Measurements from ENCODE around the gene NCR3LG1. TPM values are rescaled to one million over a fixed set of nuclear protein-coding genes. Genes with fewer than 3 reads are reported as not detected.

NCR3LG1 gene
- total RNA-seq, 4 donors from 2014 or later, result 0.29 to 4.6 (median 0.91) TPM

DNA sequence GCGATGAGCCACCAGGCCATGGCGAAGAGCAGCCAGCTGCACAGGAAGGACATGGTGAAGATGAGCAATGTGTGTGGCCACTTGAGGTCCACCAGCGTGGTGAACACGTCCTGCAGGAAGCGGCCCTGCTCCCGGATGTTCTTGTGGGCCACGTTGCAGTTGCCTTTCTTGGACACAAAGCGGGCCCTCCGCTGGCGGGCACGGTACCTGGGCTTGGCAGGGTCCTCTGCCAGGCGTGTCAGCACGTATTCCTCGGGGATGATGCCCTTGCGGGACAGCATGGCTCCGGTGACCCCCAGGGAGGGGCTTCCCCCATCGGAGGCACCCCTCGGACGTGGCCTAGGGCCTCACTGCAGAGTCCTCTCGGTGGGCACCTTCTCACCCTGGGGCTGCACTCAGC lies 36.2 kb downstream of the NCR3LG1 start:
- H3K4me3 ChIP-seq, result no peak overlapping the region
- intact Hi-C loops (cut with DNase I; ENCODE audit: low total_unique reads), result no loop called here
- no peak overlapping the region for H3K27ac ChIP-seq
- no peaks in the 10 kb centered on the region for H3K27me3 ChIP-seq
- TF ChIP-seq, protein P1, sequence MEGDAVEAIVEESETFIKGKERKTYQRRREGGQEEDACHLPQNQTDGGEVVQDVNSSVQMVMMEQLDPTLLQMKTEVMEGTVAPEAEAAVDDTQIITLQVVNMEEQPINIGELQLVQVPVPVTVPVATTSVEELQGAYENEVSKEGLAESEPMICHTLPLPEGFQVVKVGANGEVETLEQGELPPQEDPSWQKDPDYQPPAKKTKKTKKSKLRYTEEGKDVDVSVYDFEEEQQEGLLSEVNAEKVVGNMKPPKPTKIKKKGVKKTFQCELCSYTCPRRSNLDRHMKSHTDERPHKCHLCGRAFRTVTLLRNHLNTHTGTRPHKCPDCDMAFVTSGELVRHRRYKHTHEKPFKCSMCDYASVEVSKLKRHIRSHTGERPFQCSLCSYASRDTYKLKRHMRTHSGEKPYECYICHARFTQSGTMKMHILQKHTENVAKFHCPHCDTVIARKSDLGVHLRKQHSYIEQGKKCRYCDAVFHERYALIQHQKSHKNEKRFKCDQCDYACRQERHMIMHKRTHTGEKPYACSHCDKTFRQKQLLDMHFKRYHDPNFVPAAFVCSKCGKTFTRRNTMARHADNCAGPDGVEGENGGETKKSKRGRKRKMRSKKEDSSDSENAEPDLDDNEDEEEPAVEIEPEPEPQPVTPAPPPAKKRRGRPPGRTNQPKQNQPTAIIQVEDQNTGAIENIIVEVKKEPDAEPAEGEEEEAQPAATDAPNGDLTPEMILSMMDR (IDR thresholded peaks at IDR 0.05), result no peak
- TF ChIP-seq POLR2A (IDR thresholded peaks at IDR 0.05), result no peak
- peaks cover 0 to 5% of the 10 kb centered on the region in 2 donors for H3K4me1 ChIP-seq
- no peaks in the 10 kb centered on the region for H3K36me3 ChIP-seq
- no peak for DNase-seq
- no peaks in the 10 kb centered on the region for H3K9me3 ChIP-seq

DNA sequence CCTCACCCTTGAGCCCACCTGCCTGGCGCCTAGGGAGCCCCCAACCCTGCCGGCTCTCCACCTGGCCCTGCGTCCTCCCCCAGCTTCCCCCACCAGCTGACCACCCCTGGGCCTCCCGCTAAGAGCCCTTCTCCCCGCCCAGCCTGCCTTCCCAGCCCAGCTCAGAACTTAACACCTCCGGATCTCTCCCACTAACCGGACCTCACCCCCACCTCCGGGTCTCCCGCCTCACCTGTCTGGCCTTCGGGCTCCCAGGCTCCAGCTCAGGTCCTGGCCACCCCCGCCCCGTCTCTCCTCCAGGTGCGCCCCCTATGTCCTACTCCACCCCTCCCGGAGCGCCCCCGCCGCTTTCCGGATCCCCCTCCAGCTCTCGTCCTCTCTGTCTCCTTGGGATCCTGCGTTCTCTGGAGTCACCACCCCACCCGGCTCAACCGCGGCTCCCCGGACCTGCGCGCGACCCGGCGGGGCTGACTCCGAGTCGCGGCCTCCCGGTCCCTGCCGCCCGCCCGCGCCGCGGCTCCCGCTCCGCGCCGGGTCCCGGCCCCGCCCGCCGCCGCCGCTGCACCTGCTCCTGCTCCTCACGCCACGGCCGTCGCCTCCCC lies 37.1 kb downstream of the NCR3LG1 start, which contains the start of gene KCNJ11:
Gene KCNJ11, minus strand, starts transcription at position 51 of the 602 bp plus-strand sequence. CDS start 568 bp downstream, outside the sequence.
- no peak for TF ChIP-seq POLR2A (IDR thresholded peaks at IDR 0.05)
- TF ChIP-seq, protein P1 (IDR thresholded peaks at IDR 0.05), result no peak
- peaks cover 0 to 5% of the 10 kb centered on the region in 2 donors for H3K4me1 ChIP-seq
- H3K27ac ChIP-seq, result peak within 1 kb of the TSS in 1 of 2 donors; percentile 63
- intact Hi-C loops (cut with DNase I; ENCODE audit: low total_unique reads), result no loop called here
- no peak for DNase-seq
- H3K9me3 ChIP-seq, result no peaks in the 10 kb centered on the region
- peak within 1 kb of the TSS; percentile 7 to 56 for H3K4me3 ChIP-seq
- H3K27me3 ChIP-seq, result no peaks in the 10 kb centered on the region
- H3K36me3 ChIP-seq, result no peaks in the 10 kb centered on the region

DNA sequence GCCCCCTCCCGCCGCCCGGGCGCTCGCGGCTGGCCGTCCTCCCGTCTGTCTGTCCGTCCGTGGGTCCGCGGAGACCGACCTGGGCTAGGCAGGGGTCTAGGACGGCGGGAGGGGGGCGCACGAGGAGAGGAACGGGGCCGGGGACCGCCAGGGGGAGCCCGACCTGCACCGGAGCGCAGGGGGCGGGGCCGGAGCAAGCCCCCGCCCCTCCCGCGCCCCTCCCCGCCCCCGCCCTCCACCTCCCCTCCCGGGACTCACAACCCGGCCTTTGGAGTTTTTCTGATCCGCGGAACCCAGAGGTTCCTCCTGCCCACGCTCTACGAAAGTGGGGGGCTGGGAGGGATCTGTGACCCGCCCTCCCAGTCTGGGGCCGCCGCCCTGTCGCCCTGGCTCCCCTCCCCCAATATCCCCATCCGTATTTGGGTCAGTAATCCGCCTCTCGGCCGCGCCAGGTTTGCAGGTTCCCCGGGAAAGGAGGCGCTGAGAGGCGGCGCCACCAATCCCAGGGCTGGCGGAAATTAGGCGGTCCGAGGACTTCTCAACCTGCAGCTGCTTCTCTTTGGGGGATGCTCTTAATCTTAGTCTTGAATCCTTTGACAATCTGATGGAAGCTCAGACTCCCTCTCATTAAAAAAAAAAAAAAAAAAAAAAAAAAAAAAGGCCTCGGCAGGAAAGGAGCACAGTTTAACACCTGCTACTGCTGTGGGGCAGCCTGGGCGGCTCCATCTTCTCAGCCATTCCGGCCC lies 37.8 kb downstream of the NCR3LG1 start:
- TF ChIP-seq, protein P1 (IDR thresholded peaks at IDR 0.05), result peak; percentile 50 to 89 (median 58)
- TF ChIP-seq POLR2A (IDR thresholded peaks at IDR 0.05), result peak in 1 of 2 donors; percentile 4
- no peaks in the 10 kb centered on the region for H3K36me3 ChIP-seq
- H3K9me3 ChIP-seq, result no peaks in the 10 kb centered on the region
- peaks cover 0 to 5% of the 10 kb centered on the region in 2 donors for H3K4me1 ChIP-seq
- H3K27ac ChIP-seq, result peak overlapping the region in 1 of 2 donors; percentile 63
- no peaks in the 10 kb centered on the region for H3K27me3 ChIP-seq
- DNase-seq, result peak; percentile 59 to 62
- H3K4me3 ChIP-seq, result peak overlapping the region; percentile 7 to 56
- intact Hi-C loops (cut with DNase I; ENCODE audit: low total_unique reads), result no loop called here

DNA sequence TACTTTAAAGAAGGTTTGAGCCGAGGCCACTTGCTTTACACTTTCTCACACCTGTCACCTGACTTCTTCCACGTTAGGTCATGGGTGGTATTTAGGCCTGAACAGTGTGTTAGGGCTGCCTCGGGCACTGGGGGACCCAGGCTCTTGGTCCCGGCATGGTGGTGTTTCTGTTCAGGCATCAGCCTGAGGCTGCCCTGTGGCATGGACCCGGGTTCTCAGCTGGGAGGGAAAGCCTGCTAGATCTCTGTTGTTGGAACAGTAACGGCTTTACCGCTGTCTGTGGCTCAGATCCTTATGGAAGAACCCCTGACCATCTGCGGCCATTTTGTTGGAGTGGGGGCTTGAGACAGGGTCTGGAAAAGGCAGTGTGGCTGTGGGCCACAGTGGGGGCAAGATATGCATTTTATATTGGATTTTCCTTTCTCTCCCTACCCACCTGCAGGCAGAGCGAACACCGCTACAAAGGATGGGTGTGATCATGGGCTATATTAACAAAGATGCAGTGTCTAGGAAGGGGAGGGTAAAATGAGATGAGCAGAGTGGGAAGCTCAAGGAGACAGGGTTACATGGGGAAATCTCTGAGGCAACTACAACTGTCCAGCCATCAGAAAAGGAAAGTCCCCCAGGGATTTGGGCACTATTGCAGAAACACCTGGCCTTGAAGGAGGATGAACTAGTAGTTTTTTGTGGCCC lies 38.5 kb downstream of the NCR3LG1 start:
- Histone ChIP-seq H3K4me3 (no peak overlapping the region), H3K36me3 (no peaks in the 10 kb centered on the region), H3K9me3 (no peaks in the 10 kb centered on the region), H3K27me3 (no peaks in the 10 kb centered on the region), H3K4me1 (peaks cover 0 to 5% of the 10 kb centered on the region in 2 donors), H3K27ac (no peak overlapping the region)
- no peak for DNase-seq
- intact Hi-C loops (cut with DNase I; ENCODE audit: low total_unique reads), result no loop called here
- no peak for TF ChIP-seq POLR2A (IDR thresholded peaks at IDR 0.05)
- TF ChIP-seq, protein P1 (IDR thresholded peaks at IDR 0.05), result no peak

Measured in uterus (tissue), 4 donors.